HG03097 (cell line): ENCODE data around the gene MORN1.

Experiments
- ATAC-seq: cut with Tn5 transposase; IDR thresholded peaks from one replicate; pipeline ENCODE4 v1.9.1; 2021; ENCODE audit not compliant: unreplicated experiment, low FRiP score

Gene MORN1

GRCh38 chr1:2425892-2426291, 34.5 kb upstream of the MORN1 start:
- ATAC-seq = no peak

DNA sequence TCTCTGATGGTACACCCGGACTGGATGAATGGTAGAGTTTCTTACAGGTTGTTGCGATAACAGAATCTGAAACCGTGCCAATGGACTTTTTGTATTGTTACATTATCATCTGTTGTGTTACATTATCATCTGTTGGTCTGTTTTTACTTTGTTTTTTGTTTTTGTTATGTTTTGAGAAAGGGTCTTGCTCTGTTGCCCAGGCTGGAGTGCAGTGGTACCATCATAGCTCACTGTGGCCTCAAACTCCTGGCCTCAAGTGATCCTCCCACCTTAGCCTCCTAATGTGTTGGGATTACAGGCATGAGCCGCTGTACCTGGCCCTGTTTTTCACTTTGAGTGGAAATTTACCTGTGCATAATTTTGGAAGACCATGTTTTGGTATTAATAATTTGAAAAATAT, 31.2 kb upstream of the MORN1 start:
- no peak for ATAC-seq

GRCh38 chr1:2419416-2419815, 28.1 kb upstream of the MORN1 start:
- ATAC-seq = no peak

GRCh38 chr1:2418791-2419320, 27.5 kb upstream of the MORN1 start:
- no peak for ATAC-seq

- no peak for ATAC-seq
Observed at GRCh38 chr1:2417833-2418225, 26.5 kb upstream of the MORN1 start.

DNA sequence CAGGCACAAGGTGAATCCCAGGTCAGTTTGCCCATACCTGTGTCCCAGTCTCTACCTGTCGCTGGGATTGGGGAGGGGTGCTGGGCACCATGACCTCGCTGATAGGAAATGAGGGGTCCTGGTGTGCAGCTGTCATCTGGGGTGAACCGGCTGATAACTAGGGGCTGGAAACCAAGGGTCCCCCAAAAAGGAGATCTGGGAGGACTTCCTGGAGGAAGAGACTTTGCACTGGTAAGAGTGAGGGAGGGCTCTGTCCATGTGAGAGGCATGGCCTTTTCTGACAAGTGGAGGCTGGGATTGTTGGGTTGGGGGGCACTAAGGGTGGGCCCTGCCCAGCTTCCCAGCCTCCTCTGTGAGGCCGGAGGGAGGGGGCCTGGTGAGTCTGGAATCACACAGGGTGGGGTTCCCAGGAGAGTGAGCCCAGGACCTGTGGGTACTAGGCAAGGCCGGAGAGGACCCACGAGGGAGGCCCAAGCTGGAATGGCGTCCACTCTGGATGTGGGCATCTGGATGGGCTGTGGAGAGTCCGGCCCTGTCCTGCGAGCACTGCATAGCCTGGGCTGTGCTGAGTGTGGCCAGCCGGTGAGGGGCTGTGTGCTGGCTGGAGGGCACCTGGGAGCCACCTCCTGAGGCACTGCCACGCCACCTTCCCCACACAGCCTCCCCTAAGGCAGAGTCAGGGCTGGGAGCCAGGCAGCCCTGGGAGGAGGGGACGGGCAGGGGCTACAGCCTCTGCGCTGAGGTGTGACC, 25.9 kb upstream of the MORN1 start:
- no peak for ATAC-seq

GRCh38 chr1:2416403-2416802, 25.0 kb upstream of the MORN1 start:
- no peak for ATAC-seq

DNA sequence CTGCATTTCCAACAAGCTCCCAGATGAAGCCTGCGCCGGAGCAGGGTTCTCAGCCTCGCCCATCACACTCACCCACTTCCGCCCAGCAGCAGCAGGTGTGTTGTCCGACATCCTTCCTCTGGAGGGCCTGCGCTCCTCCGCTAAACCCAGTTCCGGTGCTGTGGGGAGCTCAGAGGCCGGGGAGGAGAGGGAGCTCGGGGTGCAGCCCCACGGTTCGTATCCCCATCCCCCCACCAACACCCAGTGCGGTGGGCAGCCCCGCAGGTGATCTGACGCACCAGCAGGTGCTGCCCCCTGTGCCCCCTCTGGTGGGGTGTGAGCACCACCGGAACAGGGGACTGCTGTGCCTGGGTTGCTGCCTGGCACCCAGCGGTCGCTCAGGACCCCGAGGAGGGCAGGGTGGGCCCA, 24.5 kb upstream of the MORN1 start:
- no peak for ATAC-seq

DNA sequence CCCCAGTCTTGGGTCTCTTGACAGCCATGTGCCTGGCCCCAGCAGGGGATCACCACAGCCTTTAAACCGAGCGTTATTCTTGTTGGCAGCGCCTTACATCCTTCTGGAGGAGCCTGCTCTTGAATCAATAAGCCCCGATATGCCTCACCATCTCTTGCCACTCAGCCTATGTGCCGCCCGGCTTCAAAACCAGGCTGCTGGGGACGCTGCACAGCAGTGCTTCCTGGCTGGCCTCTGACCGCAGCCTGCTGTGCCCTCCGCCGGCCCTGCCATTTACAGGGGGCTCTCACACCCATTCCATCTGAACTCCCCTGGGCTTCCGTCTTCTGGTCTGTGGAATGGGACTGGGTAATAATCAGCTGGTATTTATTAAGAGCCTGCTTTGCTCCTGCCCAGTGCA, 24.0 kb upstream of the MORN1 start:
- no peak for ATAC-seq

- no peak for ATAC-seq
Observed at GRCh38 chr1:2414297-2414958, 23.1 kb upstream of the MORN1 start.

GRCh38 chr1:2413495-2414296, 22.3 kb upstream of the MORN1 start:
- no peak for ATAC-seq

- ATAC-seq = peak; percentile 12
Observed at GRCh38 chr1:2412773-2413494, 21.6 kb upstream of the MORN1 start.

DNA sequence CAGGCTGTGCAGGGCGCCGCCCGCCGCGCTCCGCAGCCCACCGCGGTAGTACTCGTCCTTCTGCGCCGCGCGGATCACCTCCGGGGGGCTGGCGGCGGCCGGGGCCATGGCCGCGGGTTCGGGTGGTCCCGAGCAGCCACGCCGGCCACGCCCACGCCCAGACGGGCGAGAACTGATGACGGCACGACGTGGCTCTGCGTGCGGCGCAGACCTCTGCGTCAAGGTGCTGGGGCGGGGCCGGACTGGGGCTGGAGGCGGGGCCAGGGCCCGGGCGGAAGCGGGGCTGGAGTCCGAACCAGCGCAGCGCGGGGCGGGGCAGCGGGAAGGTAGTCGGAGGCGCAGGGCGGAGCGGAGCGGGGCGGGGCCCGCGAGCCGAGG, 21.0 kb upstream of the MORN1 start, which contains the start of gene PEX10:
PEX10 (minus strand) TSS at position 170 of the 378 bp plus-strand sequence; CDS start at position 108, 62 bp downstream.
- peak; percentile 80 for ATAC-seq

DNA sequence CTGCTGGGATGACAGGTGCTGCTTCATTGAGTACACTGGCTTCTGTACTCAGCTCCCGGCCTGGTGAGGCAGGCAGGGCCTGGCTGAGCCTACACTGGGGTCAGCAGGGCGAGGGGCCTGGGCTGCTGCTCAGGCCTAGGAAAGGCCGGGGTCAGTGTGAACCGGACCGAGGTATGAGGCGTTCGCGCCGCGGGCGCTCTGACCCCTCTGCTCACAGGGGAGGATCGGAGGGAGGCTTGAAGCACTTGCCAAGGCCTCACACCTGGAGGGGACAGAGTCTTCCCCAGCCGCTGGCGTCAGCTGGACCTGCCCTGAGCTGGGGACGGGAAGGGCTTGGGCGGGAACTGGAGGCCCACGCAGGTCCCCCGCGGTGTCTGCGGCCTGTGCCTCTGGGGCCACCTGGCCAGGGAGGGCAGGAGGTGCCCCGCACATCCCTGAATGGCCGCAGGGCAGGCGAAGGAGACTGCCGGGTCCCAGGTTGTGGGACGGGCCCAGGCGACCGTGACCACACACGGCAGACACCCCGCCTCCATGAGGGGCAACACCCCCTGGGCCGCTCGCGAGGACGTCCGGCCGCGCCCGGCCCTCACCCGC, 20.5 kb upstream of the MORN1 start:
- ATAC-seq = peak; percentile 22

DNA sequence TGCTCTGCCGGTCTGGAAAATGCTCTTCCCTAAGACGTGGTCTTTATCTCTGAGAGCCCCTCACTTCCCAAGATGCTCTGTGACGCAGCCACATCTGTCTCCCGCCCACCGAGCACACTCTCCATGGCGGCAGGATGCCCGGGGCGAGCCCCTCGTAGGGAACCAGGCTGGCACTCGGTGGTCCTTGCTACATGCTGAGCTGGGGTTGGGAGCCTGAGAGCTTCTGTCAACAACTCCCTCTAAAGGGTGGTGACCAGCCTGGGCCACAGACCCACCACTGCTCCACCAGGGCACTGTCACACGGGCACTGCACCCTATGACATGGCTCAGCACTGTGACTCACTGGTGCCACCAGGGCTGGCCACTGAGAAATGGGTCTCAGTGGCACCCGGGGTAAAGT, 18.4 kb upstream of the MORN1 start:
- no peak for ATAC-seq

DNA sequence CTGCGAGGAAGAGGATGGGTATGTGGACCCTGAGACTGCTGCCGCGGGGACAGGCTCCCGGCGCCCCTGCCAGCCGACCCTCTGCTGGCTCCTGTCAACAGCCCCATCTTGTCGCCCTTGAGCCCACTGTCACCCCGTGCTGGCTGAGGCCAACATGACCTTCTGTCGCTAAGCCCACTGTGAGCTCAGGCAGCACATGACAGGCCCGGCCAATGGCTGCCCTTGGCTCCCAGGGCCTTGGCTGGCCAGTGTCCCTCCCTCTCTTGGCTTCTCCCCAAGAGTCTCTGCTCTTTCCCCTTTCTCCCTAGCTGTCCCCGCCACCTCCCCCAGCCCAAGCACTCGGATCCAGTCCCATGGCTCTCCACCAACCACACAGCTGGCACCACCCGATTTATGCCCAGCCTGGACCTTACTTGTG, 17.5 kb upstream of the MORN1 start:
- no peak for ATAC-seq

GRCh38 chr1:2408456-2408855, 17.1 kb upstream of the MORN1 start:
- ATAC-seq = no peak

DNA sequence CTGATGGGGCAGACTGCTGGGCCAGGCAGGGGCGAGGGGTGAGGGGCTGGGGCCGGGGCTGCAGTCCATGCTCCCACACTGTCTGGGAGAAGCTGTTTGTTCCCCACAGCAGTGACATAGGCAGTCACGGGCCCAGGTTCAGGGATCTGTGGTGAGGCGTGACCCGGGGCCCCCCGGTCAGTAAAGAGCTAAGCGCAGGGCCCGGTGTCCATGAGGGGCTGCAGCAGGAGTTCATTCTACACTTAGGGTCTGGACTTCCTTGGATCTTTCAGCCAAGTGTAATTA, 16.6 kb upstream of the MORN1 start:
- no peak for ATAC-seq

GRCh38 chr1:2407166-2407990, 16.0 kb upstream of the MORN1 start:
- ATAC-seq = no peak
